ENCODE data around the gene MBD4.
"Not testable (repeated sequence)": the region's sequence is repeated elsewhere in the genome, so short reads cannot be mapped to it uniquely, and the experiment has no call there.

The MBD4 gene

GRCh38 chr3:129429602-129430001 lies 10.1 kb downstream of the MBD4 start:
- DNase-seq (ENCODE audit: low read depth) = no peak

- no peak for DNase-seq (ENCODE audit: low read depth)
Observed at GRCh38 chr3:129429080-129429451, 10.7 kb downstream of the MBD4 start.

GRCh38 chr3:129428376-129429079 lies 11.2 kb downstream of the MBD4 start, which contains the start of gene EFCAB12:
EFCAB12 (minus strand) TSS chr3:129428636; CDS start chr3:129428488, 148 bp downstream.
- DNase-seq (ENCODE audit: low read depth) = peak; percentile 81

GRCh38 chr3:129428007-129428375 lies 11.8 kb downstream of the MBD4 start:
- DNase-seq (ENCODE audit: low read depth) = no peak

GRCh38 chr3:129425619-129426018 lies 14.1 kb downstream of the MBD4 start:
- no peak for DNase-seq (ENCODE audit: low read depth)

GRCh38 chr3:129425213-129425612 lies 14.5 kb downstream of the MBD4 start:
- no peak for DNase-seq (ENCODE audit: low read depth)

GRCh38 chr3:129424185-129424841 lies 15.4 kb downstream of the MBD4 start:
- no peak for DNase-seq (ENCODE audit: low read depth)

GRCh38 chr3:129422897-129423296 lies 16.9 kb downstream of the MBD4 start:
- no peak for DNase-seq (ENCODE audit: low read depth)

GRCh38 chr3:129421988-129422745 lies 17.6 kb downstream of the MBD4 start:
- DNase-seq (ENCODE audit: low read depth) = no peak

- DNase-seq (ENCODE audit: low read depth) = no peak
Observed at GRCh38 chr3:129421236-129421883, 18.4 kb downstream of the MBD4 start.

GRCh38 chr3:129419476-129419875 lies 20.3 kb downstream of the MBD4 start:
- no peak for DNase-seq (ENCODE audit: low read depth)

GRCh38 chr3:129418041-129418973 lies 21.4 kb downstream of the MBD4 start:
- no peak for DNase-seq (ENCODE audit: low read depth)

- DNase-seq (ENCODE audit: low read depth) = no peak
Observed at GRCh38 chr3:129417326-129417725, 22.4 kb downstream of the MBD4 start.

GRCh38 chr3:129416415-129416814 lies 23.3 kb downstream of the MBD4 start:
- DNase-seq (ENCODE audit: low read depth) = no peak

GRCh38 chr3:129415830-129416229 lies 23.9 kb downstream of the MBD4 start:
- no peak for DNase-seq (ENCODE audit: low read depth)

- DNase-seq (ENCODE audit: low read depth) = no peak
Observed at GRCh38 chr3:129415378-129415777, 24.4 kb downstream of the MBD4 start.

GRCh38 chr3:129413687-129414506 lies 25.9 kb downstream of the MBD4 start:
- DNase-seq (ENCODE audit: low read depth) = no peak

GRCh38 chr3:129413238-129413637 lies 26.5 kb downstream of the MBD4 start:
- not testable (repeated sequence) for DNase-seq (ENCODE audit: low read depth)

GRCh38 chr3:129412542-129413198 lies 27.1 kb downstream of the MBD4 start:
- no peak for DNase-seq (ENCODE audit: low read depth)

- no peak for DNase-seq (ENCODE audit: low read depth)
Observed at GRCh38 chr3:129410971-129411370, 28.8 kb downstream of the MBD4 start.
